Hematopoietic multipotent progenitor cell treated with erythropoietin and hydrocortisone succinate and interleukin-3 and kit ligand, for 4 days (in vitro differentiated cells): ENCODE measurements around the gene APOBEC3F.
"Not testable (repeated sequence)": the region's sequence is repeated elsewhere in the genome, so short reads cannot be mapped to it uniquely, and the experiment has no call there.

Experiments used
- DNase-seq: peaks from one replicate; pipeline ENCODE4 v3.0.0-alpha.2; 2015

The APOBEC3F gene

GRCh38 chr22:39040538-39041296 is at the start of gene APOBEC3F:
Gene APOBEC3F, plus strand, starts transcription at chr22:39040864. Its CDS starts 97 bp downstream, at chr22:39040961.
- peak; percentile 84 for DNase-seq

GRCh38 chr22:38992871-38993371 is 47.7 kb upstream of the APOBEC3F start:
- peak; percentile 50 for DNase-seq

- no peak for DNase-seq
Measured at GRCh38 chr22:38996105-38996504, 44.6 kb upstream of the APOBEC3F start.

- DNase-seq, result no peak
Measured at GRCh38 chr22:38997518-38997917, 43.1 kb upstream of the APOBEC3F start.

- DNase-seq, result peak; percentile 94
Measured at GRCh38 chr22:39003165-39003638, 37.5 kb upstream of the APOBEC3F start.

- no peak for DNase-seq
Measured at GRCh38 chr22:39007177-39007576, 33.5 kb upstream of the APOBEC3F start.

- not testable (repeated sequence) for DNase-seq
Measured at GRCh38 chr22:39008271-39008850, 32.3 kb upstream of the APOBEC3F start.

GRCh38 chr22:39010946-39011345 is 29.7 kb upstream of the APOBEC3F start:
- DNase-seq, result no peak

GRCh38 chr22:39012533-39013511 is 27.8 kb upstream of the APOBEC3F start:
- peak; percentile 14 for DNase-seq

- DNase-seq, result peak; percentile 60
Measured at GRCh38 chr22:39013561-39013941, 27.1 kb upstream of the APOBEC3F start.

- peak; percentile 99 for DNase-seq
Measured at GRCh38 chr22:39013942-39014722, 26.5 kb upstream of the APOBEC3F start, which contains the start of gene APOBEC3C. Gene APOBEC3C, plus strand, starts transcription at chr22:39014257. Its CDS starts 106 bp downstream, at chr22:39014363.

GRCh38 chr22:39014723-39015121 is 25.9 kb upstream of the APOBEC3F start:
- peak; percentile 40 for DNase-seq

GRCh38 chr22:39016592-39016991 is 24.1 kb upstream of the APOBEC3F start:
- no peak for DNase-seq

- no peak for DNase-seq
Measured at GRCh38 chr22:39017596-39018365, 22.9 kb upstream of the APOBEC3F start.

- DNase-seq, result peak; percentile 27
Measured at GRCh38 chr22:39020021-39020651, 20.5 kb upstream of the APOBEC3F start.

- DNase-seq, result no peak
Measured at GRCh38 chr22:39021552-39022250, 19.0 kb upstream of the APOBEC3F start.

GRCh38 chr22:39024519-39025308 is 15.9 kb upstream of the APOBEC3F start:
- no peak for DNase-seq

- no peak for DNase-seq
Measured at GRCh38 chr22:39026509-39027150, 14.0 kb upstream of the APOBEC3F start.

GRCh38 chr22:39027717-39028116 is 12.9 kb upstream of the APOBEC3F start:
- no peak for DNase-seq
